OCI-LY1 (cell line): ENCODE measurements around the gene TMEM198.

Source experiments
- H2AFZ ChIP-seq: fragments of 200-600 bp; sonication (generic), shearing (Covaris generic); 2 replicates; pipeline ENCODE4 v1.6.0; 2014; ENCODE audit warnings: antibody characterized with exemption, mild to moderate bottlenecking, low read length
- H3F3A ChIP-seq: fragments of 200-600 bp; sonication (generic), shearing (Covaris generic); 2 replicates; pipeline ENCODE4 v1.6.0; 2014; ENCODE audit warnings: mild to moderate bottlenecking, antibody characterized with exemption, low read length, moderate library complexity; ENCODE audit not compliant: insufficient read depth
- H3K27ac ChIP-seq: fragments of 200-600 bp; sonication (generic); 2 replicates; pipeline ENCODE4 v1.5.1; 2014; ENCODE audit warnings: low read length, mixed run types, mild to moderate bottlenecking, low read depth; ENCODE audit not compliant: poor library complexity, severe bottlenecking
- H3K27me3 ChIP-seq: fragments of 200-600 bp; sonication (generic); 2 replicates; pipeline ENCODE4 v1.6.0; 2014; ENCODE audit warnings: antibody characterized with exemption, mild to moderate bottlenecking, low read length, moderate library complexity; ENCODE audit not compliant: insufficient read depth
- H3K36me3 ChIP-seq: fragments of 200-600 bp; sonication (generic); 2 replicates; pipeline ENCODE4 v1.6.1; 2014; ENCODE audit warnings: mild to moderate bottlenecking, antibody characterized with exemption, low read length, moderate library complexity, mixed read lengths; ENCODE audit not compliant: insufficient read depth
- H3K4me1 ChIP-seq: fragments of 200-600 bp; sonication (generic); 2 replicates; pipeline ENCODE4 v1.5.1; 2014; ENCODE audit warnings: mild to moderate bottlenecking, low read length, moderate library complexity; ENCODE audit not compliant: insufficient read depth, severe bottlenecking
- H3K4me2 ChIP-seq: fragments of 200-600 bp; sonication (generic), shearing (Covaris generic); 2 replicates; pipeline ENCODE4 v1.6.1; 2014; ENCODE audit warnings: low read length
- H3K4me3 ChIP-seq: fragments of 200-600 bp; sonication (generic); 2 replicates; pipeline ENCODE4 v1.5.1; 2014; ENCODE audit warnings: low read length, low read depth, mild to moderate bottlenecking, mixed read lengths; ENCODE audit not compliant: poor library complexity, severe bottlenecking
- H3K79me2 ChIP-seq: fragments of 200-600 bp; shearing (Covaris generic); 2 replicates; pipeline ENCODE4 v1.6.1; 2016; ENCODE audit warnings: mixed run types, low read length, mixed read lengths; ENCODE audit not compliant: insufficient read depth
- H3K9ac ChIP-seq: fragments of 200-600 bp; sonication (generic), shearing (Covaris generic); 2 replicates; pipeline ENCODE4 v1.6.1; 2014; ENCODE audit warnings: mild to moderate bottlenecking, low read length, mixed read lengths
- H3K9me2 ChIP-seq: fragments of 200-600 bp; sonication (generic), shearing (Covaris generic); 2 replicates; pipeline ENCODE4 v1.6.1; 2014; ENCODE audit warnings: low read depth, mild to moderate bottlenecking, low read length, mixed read lengths
- H3K9me3 ChIP-seq: fragments of 200-600 bp; shearing (Covaris generic); 2 replicates; pipeline ENCODE4 v1.6.1; 2014; ENCODE audit warnings: low read length, mixed read lengths
- H4K20me1 ChIP-seq: fragments of 200-600 bp; sonication (generic), shearing (Covaris generic); 2 replicates; pipeline ENCODE4 v1.6.0; 2016; ENCODE audit warnings: mild to moderate bottlenecking, low read length; ENCODE audit not compliant: insufficient read depth
- CTCF ChIP-seq: fragments of 200-600 bp; sonication (generic), shearing (Covaris generic); IDR thresholded peaks from 2 replicates; pipeline ENCODE4 v1.5.1; 2017; ENCODE audit warnings: mild to moderate bottlenecking, antibody characterized with exemption, low read length, moderate library complexity, mixed read lengths
- EZH2 ChIP-seq: fragments of 200-600 bp; sonication (generic), shearing (Covaris generic); IDR thresholded peaks from 2 replicates; pipeline ENCODE4 v1.8.0; 2017; ENCODE audit warnings: borderline replicate concordance, mixed run types, mild to moderate bottlenecking, antibody characterized with exemption, low read length, moderate library complexity, mixed read lengths

The TMEM198 gene

GRCh38 chr2:219527076-219527394 lies 16.8 kb upstream of the TMEM198 start:
- Histone ChIP-seq H3K9me2 (no peaks in the 10 kb centered on the region), H3K9ac (no peak overlapping the region), H3K4me1 (no peaks in the 10 kb centered on the region), H3K27me3 (peaks cover 6% of the 10 kb centered on the region; the same call in 1 of the 2 replicates), H3K36me3 (no peaks in the 10 kb centered on the region), H3K27ac (no peak overlapping the region), H3K9me3 (no peaks in the 10 kb centered on the region), H4K20me1 (no peaks in the 10 kb centered on the region), H2AFZ (no peak overlapping the region), H3K4me3 (no peak overlapping the region), H3F3A (no peaks in the 10 kb centered on the region), H3K4me2 (no peak overlapping the region), H3K79me2 (no peaks in the 10 kb centered on the region)
- no peak for TF ChIP-seq EZH2
- no peak for TF ChIP-seq CTCF

GRCh38 chr2:219527472-219527871 lies 16.4 kb upstream of the TMEM198 start:
- Histone ChIP-seq H3K27me3 (peaks cover 6% of the 10 kb centered on the region; the same call in 1 of the 2 replicates), H3K4me3 (no peak overlapping the region), H4K20me1 (no peaks in the 10 kb centered on the region), H3K9me2 (no peaks in the 10 kb centered on the region), H3K4me2 (no peak overlapping the region), H3F3A (no peaks in the 10 kb centered on the region), H2AFZ (no peak overlapping the region), H3K36me3 (no peaks in the 10 kb centered on the region), H3K9ac (no peak overlapping the region), H3K9me3 (no peaks in the 10 kb centered on the region), H3K4me1 (no peaks in the 10 kb centered on the region), H3K79me2 (no peaks in the 10 kb centered on the region), H3K27ac (no peak overlapping the region)
- TF ChIP-seq CTCF (no peak), EZH2 (no peak)

- Histone ChIP-seq H3K4me2 (no peak overlapping the region), H3K9me2 (no peaks in the 10 kb centered on the region), H3F3A (no peaks in the 10 kb centered on the region), H3K4me1 (no peaks in the 10 kb centered on the region), H3K27me3 (peaks cover 7% of the 10 kb centered on the region; the same call in 1 of the 2 replicates), H3K9ac (no peak overlapping the region), H3K9me3 (no peaks in the 10 kb centered on the region), H3K36me3 (no peaks in the 10 kb centered on the region), H3K79me2 (no peaks in the 10 kb centered on the region), H3K4me3 (no peak overlapping the region), H4K20me1 (no peaks in the 10 kb centered on the region), H3K27ac (no peak overlapping the region), H2AFZ (no peak overlapping the region)
- TF ChIP-seq CTCF (peak; percentile 89), EZH2 (no peak)
Measured at GRCh38 chr2:219530048-219530963, 13.5 kb upstream of the TMEM198 start.
